Mucosa of stomach (tissue), 1 donor: ENCODE measurements around the gene SLC2A4RG.

Source experiments
- H3K27me3 ChIP-seq: one replicate; pipeline ENCODE4 v1.7.0; 2013; ENCODE audit warnings: mild to moderate bottlenecking, low read length; ENCODE audit not compliant: control insufficient read depth, insufficient read depth
- H3K36me3 ChIP-seq: one replicate; pipeline ENCODE4 v1.7.0; 2013; ENCODE audit warnings: low read length; ENCODE audit not compliant: control insufficient read depth, insufficient read depth
- H3K4me1 ChIP-seq: one replicate; pipeline ENCODE4 v1.7.0; 2013; ENCODE audit warnings: mild to moderate bottlenecking, low read length; ENCODE audit not compliant: control insufficient read depth, insufficient read depth
- H3K4me3 ChIP-seq: one replicate; pipeline ENCODE4 v1.7.0; 2013; ENCODE audit warnings: low read length
- H3K9ac ChIP-seq: one replicate; pipeline ENCODE4 v1.7.0; 2013; ENCODE audit warnings: mild to moderate bottlenecking, low read length, moderate library complexity
- H3K9me3 ChIP-seq: one replicate; pipeline ENCODE4 v1.7.0; 2013; ENCODE audit warnings: mild to moderate bottlenecking, low read length, moderate library complexity; ENCODE audit not compliant: control insufficient read depth
- donor health status: Pancreatic carcinoma.

Gene SLC2A4RG, protein sequence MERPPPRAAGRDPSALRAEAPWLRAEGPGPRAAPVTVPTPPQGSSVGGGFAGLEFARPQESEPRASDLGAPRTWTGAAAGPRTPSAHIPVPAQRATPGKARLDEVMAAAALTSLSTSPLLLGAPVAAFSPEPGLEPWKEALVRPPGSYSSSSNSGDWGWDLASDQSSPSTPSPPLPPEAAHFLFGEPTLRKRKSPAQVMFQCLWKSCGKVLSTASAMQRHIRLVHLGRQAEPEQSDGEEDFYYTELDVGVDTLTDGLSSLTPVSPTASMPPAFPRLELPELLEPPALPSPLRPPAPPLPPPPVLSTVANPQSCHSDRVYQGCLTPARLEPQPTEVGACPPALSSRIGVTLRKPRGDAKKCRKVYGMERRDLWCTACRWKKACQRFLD

DNA sequence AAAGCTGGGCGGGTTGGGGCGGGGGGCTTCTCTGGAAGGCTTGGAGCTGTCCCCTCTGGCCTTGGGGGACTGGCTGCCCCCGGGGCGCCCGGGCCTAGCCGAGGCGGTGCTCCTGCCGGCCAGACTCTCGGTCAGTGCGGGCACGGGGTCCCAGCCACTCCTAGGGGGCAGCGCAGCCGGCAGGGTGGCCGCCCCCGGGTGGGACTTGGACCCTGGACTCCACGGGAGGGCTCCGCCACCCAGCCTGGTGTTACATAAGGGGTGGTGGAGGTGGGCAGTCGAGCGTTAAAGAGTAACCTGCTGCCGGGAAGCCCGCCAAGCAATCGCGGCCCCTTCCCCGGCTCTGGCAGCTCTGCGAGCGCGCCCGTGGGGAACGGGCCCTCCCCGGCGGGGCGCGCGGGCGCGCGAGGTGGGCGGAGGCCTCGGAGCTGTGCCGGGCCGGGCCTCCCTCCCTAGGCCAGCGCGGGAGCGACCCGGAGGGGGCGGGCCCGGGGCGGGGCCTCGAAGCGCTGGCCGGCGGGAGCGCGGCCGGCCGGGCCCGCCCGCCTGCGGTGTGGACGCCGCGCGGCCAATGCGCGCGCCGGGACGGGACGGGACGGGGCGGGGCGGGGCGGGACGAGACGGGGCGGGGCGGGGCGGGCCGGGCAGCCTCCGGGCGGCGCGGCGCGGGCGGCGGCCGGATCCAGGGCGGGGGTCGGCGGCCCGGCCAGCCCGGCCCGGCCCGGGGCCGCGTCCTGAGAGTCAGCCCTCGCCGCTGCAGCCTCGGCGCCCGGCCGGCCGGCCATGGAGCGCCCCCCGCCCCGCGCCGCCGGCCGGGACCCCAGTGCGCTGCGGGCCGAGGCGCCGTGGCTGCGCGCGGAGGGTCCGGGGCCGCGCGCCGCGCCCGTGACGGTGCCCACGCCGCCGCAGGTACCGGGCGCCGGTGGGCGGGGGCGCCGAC lies at the start of gene SLC2A4RG:
TSS of gene SLC2A4RG (plus strand) at position 647 of the 940 bp plus-strand sequence. CDS start at position 784, 137 bp downstream.
- Histone ChIP-seq H3K27me3 (no peaks in the 10 kb centered on the region), H3K9me3 (no peaks in the 10 kb centered on the region), H3K4me3 (peak within 1 kb of the TSS; percentile 50), H3K9ac (peak within 1 kb of the TSS; percentile 59), H3K36me3 (no peaks in the 10 kb centered on the region), H3K4me1 (peaks cover 47% of the 10 kb centered on the region)

DNA sequence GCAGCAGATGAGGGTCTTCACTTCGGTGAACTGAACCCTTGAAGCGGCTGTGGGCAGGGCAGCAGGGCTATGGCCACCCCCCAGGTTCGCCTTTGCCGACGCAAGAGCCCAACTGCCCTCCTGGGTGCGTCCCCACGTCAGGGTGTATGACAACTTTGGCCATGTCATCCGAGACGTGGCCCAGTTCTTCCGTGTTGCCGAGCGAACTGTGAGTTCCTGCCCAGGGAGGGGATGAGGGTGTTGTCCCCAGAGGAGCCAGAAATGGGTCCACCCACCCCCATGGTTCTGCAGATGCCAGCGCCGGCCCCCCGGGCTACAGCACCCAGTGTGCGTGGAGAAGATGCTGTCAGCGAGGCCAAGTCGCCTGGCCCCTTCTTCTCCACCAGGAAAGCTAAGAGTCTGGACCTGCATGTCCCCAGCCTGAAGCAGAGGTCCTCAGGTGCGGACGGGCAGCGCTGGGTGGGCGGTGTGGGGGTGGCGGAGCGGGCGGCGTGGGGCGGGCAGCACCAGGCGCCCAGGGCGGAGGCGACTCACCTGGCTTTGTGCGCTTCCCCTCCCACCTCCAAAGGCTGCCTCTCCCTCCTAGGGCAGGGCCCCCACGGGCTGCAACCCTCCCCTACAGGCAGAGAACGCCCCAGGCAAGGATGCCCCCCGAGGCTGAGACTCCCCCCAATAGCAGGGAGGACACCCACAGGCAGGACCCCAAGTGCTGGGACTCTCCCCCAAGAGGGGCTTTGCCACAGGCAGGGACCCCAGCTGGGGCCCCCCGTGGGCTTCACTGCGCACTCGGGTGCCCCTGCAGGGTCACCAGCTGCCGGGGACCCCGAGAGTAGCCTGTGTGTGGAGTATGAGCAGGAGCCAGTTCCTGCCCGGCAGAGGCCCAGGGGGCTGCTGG lies 49.3 kb upstream of the SLC2A4RG start:
- H3K9me3 ChIP-seq: no peaks in the 10 kb centered on the region
- H3K4me1 ChIP-seq: peaks cover 34% of the 10 kb centered on the region
- H3K4me3 ChIP-seq: no peak overlapping the region
- no peaks in the 10 kb centered on the region for H3K36me3 ChIP-seq
- no peaks in the 10 kb centered on the region for H3K27me3 ChIP-seq
- no peak overlapping the region for H3K9ac ChIP-seq

DNA sequence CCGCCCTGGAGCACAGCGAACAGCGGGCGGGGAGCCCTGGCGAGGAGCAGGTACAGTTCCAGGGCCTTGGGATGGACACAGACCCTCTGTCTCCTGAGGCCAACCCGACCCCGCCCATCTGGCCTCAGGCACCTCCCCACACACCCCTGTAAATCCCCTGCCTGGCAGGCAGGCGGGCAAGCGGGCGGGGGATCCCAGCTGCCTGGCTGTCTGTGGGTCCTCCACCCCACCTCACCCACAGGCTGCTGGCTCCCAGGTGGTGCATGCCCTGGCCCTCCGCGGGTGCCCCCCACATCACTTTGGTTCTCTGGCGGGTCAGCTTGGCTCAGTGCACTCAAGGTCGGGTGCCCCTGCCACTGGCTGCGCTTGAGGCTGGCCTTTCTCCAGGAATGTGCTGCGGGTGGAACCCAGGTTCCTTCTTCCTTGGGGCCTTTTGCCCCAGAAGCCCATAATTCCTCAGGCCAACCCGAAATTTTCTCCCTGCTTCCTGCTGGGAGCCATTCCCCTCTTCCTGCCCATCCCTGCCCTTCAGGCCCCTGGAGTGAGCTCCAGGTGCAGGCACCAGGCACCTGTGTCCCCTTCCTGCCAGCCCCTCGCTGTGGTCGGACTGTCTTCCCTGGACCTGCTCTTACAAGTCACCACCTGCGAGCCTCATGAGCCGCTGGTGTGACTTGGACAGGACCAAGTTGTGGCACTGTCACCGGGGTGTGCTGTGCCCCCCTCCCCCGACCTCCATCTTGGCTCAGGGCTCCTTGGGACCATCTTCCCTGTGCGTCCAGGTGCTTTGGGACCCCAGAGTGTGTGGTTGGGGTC lies 48.5 kb upstream of the SLC2A4RG start:
- H3K4me3 ChIP-seq: no peak overlapping the region
- peaks cover 30% of the 10 kb centered on the region for H3K4me1 ChIP-seq
- no peak overlapping the region for H3K9ac ChIP-seq
- no peaks in the 10 kb centered on the region for H3K36me3 ChIP-seq
- H3K9me3 ChIP-seq: no peaks in the 10 kb centered on the region
- no peaks in the 10 kb centered on the region for H3K27me3 ChIP-seq

- Histone ChIP-seq H3K9ac (no peak overlapping the region), H3K27me3 (no peaks in the 10 kb centered on the region), H3K4me3 (no peak overlapping the region), H3K36me3 (no peaks in the 10 kb centered on the region), H3K4me1 (peaks cover 30% of the 10 kb centered on the region), H3K9me3 (no peaks in the 10 kb centered on the region)
Observed at GRCh38 chr20:63691711-63692435, 47.7 kb upstream of the SLC2A4RG start.

DNA sequence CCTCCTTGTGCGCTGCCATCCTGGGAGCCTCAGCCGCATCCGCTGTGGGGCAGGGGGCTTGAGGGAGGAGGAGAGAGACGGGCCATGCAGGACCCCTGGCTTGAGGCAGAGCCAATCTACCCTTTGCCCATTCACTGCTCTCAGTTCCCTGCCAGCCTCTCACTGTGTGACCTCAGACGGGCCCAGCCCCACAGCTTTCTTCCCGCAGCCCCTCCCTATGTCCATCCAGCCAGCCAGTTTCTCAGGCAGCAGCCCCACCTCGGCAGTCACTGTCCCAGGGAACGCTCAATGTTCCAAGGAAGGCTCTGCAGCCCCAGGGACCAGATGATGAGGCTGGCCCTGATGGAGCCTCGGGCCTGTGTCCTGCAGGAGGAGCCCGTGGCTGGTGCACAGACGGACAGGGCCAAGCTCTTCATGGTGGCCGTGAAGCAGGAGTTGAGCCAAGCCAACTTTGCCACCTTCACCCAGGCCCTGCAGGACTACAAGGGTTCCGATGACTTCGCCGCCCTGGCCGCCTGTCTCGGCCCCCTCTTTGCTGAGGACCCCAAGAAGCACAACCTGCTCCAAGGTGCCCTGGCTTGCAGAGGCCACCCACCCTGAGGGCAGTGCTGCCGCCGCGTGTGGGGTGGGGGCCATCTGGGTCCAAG lies 47.0 kb upstream of the SLC2A4RG start:
- Histone ChIP-seq H3K9ac (no peak overlapping the region), H3K4me1 (peaks cover 30% of the 10 kb centered on the region), H3K4me3 (no peak overlapping the region), H3K9me3 (no peaks in the 10 kb centered on the region), H3K27me3 (no peaks in the 10 kb centered on the region), H3K36me3 (no peaks in the 10 kb centered on the region)

DNA sequence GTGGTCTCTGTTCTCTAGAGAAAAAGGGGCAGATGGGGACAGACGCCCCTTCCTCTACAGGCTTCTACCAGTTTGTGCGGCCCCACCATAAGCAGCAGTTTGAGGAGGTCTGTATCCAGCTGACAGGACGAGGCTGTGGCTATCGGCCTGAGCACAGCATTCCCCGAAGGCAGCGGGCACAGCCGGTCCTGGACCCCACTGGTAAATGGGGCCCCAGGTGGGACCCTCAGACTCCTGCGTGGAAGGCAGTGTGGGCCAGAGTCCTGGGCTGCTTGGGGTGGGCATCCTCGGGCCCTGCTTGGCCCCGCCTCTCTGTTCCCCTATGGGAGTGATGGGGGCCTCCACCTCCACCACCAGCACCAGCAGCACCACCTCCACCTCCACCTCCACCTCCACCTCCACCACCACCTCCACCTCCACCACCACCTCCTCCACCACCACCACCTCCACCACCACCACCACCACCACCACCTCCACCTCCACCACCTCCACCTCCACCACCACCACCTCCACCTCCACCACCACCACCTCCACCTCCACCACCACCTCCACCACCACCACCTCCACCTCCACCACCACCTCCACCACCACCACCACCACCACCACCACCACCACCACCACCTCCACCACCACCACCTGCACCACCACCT lies 46.4 kb upstream of the SLC2A4RG start:
- no peaks in the 10 kb centered on the region for H3K36me3 ChIP-seq
- H3K9ac ChIP-seq: no peak overlapping the region
- H3K9me3 ChIP-seq: no peaks in the 10 kb centered on the region
- no peaks in the 10 kb centered on the region for H3K27me3 ChIP-seq
- H3K4me1 ChIP-seq: peaks cover 35% of the 10 kb centered on the region
- H3K4me3 ChIP-seq: no peak overlapping the region

GRCh38 chr20:63693733-63694583 lies 45.6 kb upstream of the SLC2A4RG start:
- no peaks in the 10 kb centered on the region for H3K9me3 ChIP-seq
- H3K36me3 ChIP-seq: no peaks in the 10 kb centered on the region
- H3K27me3 ChIP-seq: no peaks in the 10 kb centered on the region
- no peak overlapping the region for H3K4me3 ChIP-seq
- H3K4me1 ChIP-seq: peaks cover 35% of the 10 kb centered on the region
- H3K9ac ChIP-seq: no peak overlapping the region

DNA sequence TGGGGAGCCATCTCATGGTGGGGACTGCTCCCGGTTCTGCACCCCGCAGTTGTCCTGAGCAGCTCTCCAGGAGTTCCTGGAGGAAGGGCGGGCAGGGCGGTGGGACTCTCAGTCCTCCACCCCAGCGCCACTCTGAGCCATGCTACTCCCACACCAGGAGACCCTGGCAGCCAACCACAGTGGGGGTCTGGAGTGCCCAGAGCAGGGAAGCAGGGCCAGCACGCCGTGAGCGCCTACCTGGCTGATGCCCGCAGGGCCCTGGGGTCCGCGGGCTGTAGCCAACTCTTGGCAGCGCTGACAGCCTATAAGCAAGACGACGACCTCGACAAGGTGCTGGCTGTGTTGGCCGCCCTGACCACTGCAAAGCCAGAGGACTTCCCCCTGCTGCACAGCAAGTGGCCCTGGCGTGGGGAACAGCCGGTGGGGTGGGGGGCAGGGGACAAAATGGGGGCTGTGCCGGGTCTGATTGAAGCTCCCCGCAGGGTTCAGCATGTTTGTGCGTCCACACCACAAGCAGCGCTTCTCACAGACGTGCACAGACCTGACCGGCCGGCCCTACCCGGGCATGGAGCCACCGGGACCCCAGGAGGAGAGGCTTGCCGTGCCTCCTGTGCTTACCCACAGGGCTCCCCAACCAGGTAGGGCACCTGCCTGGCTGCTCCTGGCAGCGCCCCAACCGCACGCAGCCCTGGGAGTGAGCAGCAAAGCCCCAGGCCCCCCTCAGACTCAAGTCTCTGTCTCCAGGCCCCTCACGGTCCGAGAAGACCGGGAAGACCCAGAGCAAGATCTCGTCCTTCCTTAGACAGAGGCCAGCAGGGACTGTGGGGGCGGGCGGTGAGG lies 44.8 kb upstream of the SLC2A4RG start:
- peaks cover 39% of the 10 kb centered on the region for H3K4me1 ChIP-seq

More for the DNA sequence above, 44.8 kb upstream of the SLC2A4RG start:
- Histone ChIP-seq H3K27me3 (no peaks in the 10 kb centered on the region), H3K9me3 (no peaks in the 10 kb centered on the region), H3K4me3 (no peak overlapping the region), H3K36me3 (no peaks in the 10 kb centered on the region), H3K9ac (no peak overlapping the region)
